Fibroblast of mammary gland (primary cell): ENCODE measurements around the gene ACAP1.

ENCODE experiments used
- DNase-seq: peaks from one replicate; pipeline ENCODE4 v3.0.0-alpha.2; 2010; ENCODE audit warnings: low read depth
- H3K4me3 ChIP-seq: 2 replicates; pipeline ENCODE4 v1.5.1; 2011; ENCODE audit warnings: low read depth, mild to moderate bottlenecking, low read length, moderate library complexity; ENCODE audit not compliant: control insufficient read depth
- CTCF ChIP-seq: conservative IDR thresholded peaks from 2 replicates; pipeline ENCODE4 v1.5.1; 2011; ENCODE audit warnings: low read depth, low read length, inconsistent platforms; ENCODE audit not compliant: control insufficient read depth, insufficient read depth

ACAP1 gene

DNA sequence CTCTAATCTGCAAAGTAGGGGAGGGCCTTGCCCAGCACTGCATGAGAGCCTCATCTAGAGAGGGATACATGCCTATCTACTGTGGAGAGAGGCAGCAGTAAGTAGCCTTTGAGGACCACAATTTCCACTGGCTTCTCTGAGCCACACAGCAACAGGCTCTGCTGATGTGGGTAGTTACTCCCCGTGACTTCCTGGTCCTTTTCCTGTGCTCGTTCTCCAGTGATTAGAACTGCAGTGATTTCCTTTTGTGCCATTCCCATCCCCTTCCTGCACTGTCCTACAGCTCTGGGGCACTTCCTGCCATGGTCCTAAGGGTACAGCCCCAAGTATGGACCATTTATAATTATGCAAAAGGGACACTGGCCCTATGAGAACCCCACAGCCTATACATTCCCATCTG is 55.0 kb downstream of the ACAP1 start:
- no peak for DNase-seq
- TF ChIP-seq CTCF = no peak
- H3K4me3 ChIP-seq = no peak overlapping the region

- TF ChIP-seq CTCF = no peak
- no peak for DNase-seq
- peak overlapping the region; percentile 82 for H3K4me3 ChIP-seq
Observed at GRCh38 chr17:7392696-7393612, 56.6 kb downstream of the ACAP1 start.

- no peak for TF ChIP-seq CTCF
- no peak for DNase-seq
- H3K4me3 ChIP-seq = peak overlapping the region; percentile 82
Observed at GRCh38 chr17:7393613-7394451, 57.5 kb downstream of the ACAP1 start.

- TF ChIP-seq CTCF = peak; percentile 32
- DNase-seq = peak; percentile 80
- peak within 1 kb of the TSS; percentile 82 for H3K4me3 ChIP-seq
Observed at GRCh38 chr17:7394452-7395191, 58.3 kb downstream of the ACAP1 start, which contains the start of gene PLSCR3. Gene PLSCR3, minus strand, starts transcription at chr17:7394525. Its CDS starts 415 bp downstream, at chr17:7394110.

DNA sequence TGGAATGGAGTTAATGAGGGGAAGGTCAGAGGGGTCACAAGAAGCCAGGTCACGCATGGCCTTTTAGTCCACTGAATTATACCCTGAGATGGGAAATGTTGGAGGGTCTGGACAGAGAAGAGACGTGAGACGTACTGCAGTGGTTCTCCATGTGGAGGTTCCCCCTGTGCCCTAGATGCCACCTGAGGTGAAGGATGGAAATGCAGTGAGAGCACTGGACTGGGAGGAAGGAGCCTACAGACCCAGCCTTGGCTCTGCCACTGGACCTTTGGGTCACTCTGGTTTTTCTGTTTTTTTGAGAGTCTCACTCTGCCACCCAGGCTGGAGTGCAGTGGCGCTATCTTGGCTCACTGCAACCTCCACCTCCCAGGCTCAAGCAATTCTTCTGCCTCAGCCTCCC is 59.8 kb downstream of the ACAP1 start:
- no peak for TF ChIP-seq CTCF
- no peak overlapping the region for H3K4me3 ChIP-seq
- DNase-seq = no peak

DNA sequence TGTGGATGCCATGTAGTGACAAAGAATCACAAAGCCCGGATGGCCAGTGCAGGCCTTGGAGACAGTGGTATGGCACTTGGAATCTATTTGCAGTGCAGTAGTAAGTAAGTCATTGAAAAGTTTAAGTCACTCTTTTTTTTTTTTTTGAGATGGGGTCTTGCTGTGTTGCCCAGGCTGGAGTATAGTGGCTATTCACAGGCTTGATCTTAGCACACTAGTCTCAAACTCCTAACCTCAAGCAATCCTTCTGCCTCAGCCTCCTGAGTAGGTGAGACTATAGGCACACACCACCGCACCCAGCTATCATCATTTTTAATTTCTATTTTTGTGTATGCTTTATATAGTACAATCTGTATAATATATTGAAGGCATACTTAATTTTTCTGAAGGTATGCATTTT is 62.3 kb downstream of the ACAP1 start:
- no peak for DNase-seq

More for the DNA sequence above, 62.3 kb downstream of the ACAP1 start:
- no peak for TF ChIP-seq CTCF
- H3K4me3 ChIP-seq = no peak overlapping the region
